Stimulated activated CD4-positive, alpha-beta T cell treated with anti-CD3 and anti-CD28 coated beads, TNF-alpha, amount 100 ng/mL, for 1 hour (primary cell): Measurements from ENCODE around the gene ABHD4.
"Not testable (repeated sequence)": the region's sequence is repeated elsewhere in the genome, so short reads cannot be mapped to it uniquely, and the experiment has no call there.

ENCODE experiments used
- DNase-seq, 3 donors: peaks; one replicate each; pipeline ENCODE4 v3.0.0-alpha.2; 2020; ENCODE audit warnings: low read depth in 3 of 3, low spot score in 1 of 3

Gene ABHD4

GRCh38 chr14:22561661-22562579, 36.2 kb upstream of the ABHD4 start:
- peak in 1 of 3 donors; percentile 62 for DNase-seq

- no peak for DNase-seq
Observed at GRCh38 chr14:22563987-22564386, 34.1 kb upstream of the ABHD4 start.

GRCh38 chr14:22564463-22564862, 33.6 kb upstream of the ABHD4 start:
- no peak for DNase-seq

- DNase-seq = no peak
Observed at GRCh38 chr14:22565391-22565945, 32.6 kb upstream of the ABHD4 start.

GRCh38 chr14:22566266-22566665, 31.8 kb upstream of the ABHD4 start:
- DNase-seq = not testable (repeated sequence)

GRCh38 chr14:22566845-22567244, 31.3 kb upstream of the ABHD4 start:
- no peak for DNase-seq

GRCh38 chr14:22567437-22567836, 30.7 kb upstream of the ABHD4 start:
- DNase-seq = no peak

- DNase-seq = no peak
Observed at GRCh38 chr14:22569106-22569736, 28.9 kb upstream of the ABHD4 start.

GRCh38 chr14:22569737-22570131, 28.4 kb upstream of the ABHD4 start:
- DNase-seq = no peak

- peak in 2 of 3 donors; percentile 71 to 79 for DNase-seq
Observed at GRCh38 chr14:22570132-22570949, 27.8 kb upstream of the ABHD4 start.

- DNase-seq = no peak
Observed at GRCh38 chr14:22572562-22573058, 25.5 kb upstream of the ABHD4 start.

- DNase-seq = no peak
Observed at GRCh38 chr14:22573804-22574203, 24.3 kb upstream of the ABHD4 start.

- no peak for DNase-seq
Observed at GRCh38 chr14:22577334-22577908, 20.7 kb upstream of the ABHD4 start.

GRCh38 chr14:22579236-22579635, 18.9 kb upstream of the ABHD4 start:
- DNase-seq = no peak

- no peak for DNase-seq
Observed at GRCh38 chr14:22579881-22580280, 18.2 kb upstream of the ABHD4 start.

- no peak for DNase-seq
Observed at GRCh38 chr14:22580625-22581024, 17.5 kb upstream of the ABHD4 start.

- DNase-seq = no peak
Observed at GRCh38 chr14:22583994-22584393, 14.1 kb upstream of the ABHD4 start.

GRCh38 chr14:22587247-22587646, 10.9 kb upstream of the ABHD4 start:
- no peak for DNase-seq

- not testable (repeated sequence) for DNase-seq
Observed at GRCh38 chr14:22587677-22588422, 10.2 kb upstream of the ABHD4 start.

- no peak for DNase-seq
Observed at GRCh38 chr14:22588526-22589095, 9.5 kb upstream of the ABHD4 start.
